ENCODE measurements around the gene ZNF385A.

The ZNF385A gene

DNA sequence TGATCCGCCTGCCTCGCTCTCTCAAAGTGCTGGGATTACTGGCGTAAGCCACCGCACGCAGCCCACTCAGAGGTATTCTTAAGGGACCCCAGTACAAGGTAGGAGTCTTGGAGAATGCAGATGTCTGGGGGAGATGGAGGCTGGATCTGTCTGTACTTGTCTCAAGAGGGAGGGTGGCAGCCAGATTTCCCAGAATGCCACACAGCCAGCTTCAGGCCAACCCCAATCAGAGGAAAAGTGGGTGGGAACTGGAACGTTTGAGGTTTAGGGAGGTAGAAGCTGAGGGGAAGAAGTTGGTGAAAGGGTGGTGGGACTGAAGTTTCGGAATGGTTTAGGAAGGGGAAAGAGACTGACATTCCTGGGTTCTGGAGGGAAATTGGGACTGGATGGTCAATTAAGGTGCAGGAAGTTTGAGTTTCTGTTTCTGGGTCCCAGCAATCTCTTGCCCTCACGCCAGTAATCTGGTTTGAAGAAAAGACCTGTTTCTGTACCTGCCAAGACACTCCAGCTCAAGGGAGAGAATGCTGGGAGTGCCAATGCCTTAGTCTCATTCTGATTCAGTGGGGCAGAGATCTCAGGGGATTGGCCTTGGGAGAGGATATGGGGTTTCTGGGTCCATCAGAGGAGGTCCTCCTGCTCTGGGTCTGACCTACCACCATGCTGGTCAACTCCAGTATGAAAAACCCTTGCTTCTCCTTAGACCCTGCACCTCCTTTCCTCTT lies 8.1 kb upstream of the ZNF385A start:
- no peak for DNase-seq

DNA sequence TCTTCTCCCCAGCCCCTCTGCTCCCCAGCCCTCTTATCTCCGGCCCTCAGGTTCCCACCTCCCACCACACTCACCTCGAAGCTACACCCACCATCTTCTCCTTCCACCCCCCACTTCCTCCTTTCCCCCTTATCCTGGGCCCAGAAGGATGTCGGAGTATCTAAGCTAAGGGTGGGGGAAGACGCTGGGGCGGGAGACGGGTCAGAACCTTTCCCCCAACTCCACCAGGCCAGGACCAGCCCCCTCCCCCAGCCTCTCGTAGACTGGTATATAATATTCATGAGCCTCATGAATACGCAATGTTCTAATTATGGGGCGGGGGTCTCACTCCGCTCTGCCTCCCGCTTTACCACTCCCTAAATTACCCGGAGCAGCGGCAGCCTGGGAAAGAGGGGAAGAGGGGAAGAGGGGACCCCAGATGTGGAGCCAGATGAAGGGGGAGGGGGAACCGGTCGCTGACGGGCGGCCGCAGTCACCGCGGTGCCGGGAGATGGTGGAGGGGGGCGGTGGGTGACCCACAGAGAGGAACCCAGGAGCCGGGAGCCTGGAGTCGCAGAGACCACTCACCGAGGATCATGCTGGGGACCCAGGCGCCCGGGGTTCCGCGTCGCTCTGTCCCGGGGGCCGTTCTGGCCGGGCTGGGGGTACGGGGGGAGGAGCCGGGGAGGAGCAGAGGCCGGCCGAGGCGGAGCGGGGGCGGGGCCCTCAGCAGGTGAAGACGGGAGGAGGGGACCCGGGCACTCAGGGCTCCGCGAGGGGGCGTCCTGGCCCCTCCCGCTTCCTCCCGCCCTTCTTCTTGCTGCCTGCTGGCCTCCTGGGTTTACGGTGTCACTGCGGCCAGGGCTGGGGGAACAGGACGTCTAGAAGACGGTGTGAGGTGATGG lies 6.4 kb upstream of the ZNF385A start:
- DNase-seq, result peak; percentile 70 to 79

DNA sequence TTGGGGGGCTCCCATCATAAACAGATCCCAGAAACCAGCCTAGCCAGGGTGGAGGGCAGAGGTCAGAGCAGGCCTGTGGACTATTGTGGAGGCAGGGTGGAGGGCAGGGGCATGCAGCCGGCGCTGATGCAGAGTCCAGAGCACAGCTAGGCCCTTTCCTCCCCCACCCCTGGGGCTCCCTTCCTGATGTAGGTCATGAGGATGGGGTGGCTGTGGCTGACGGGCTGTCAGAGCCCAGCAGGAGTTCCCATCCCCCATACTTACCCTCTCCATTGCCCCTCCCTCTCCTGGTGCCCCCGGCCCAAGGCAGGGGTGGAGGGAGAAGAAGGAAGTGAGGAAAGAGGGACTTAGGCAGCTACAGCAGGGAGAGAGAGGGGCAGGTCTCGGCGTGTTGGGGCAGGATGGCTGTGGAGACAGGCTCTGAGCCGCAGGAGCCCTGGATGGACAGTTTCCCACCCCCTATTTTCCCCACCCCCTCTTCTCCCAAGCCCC lies 5.7 kb upstream of the ZNF385A start:
- DNase-seq, result no peak

DNA sequence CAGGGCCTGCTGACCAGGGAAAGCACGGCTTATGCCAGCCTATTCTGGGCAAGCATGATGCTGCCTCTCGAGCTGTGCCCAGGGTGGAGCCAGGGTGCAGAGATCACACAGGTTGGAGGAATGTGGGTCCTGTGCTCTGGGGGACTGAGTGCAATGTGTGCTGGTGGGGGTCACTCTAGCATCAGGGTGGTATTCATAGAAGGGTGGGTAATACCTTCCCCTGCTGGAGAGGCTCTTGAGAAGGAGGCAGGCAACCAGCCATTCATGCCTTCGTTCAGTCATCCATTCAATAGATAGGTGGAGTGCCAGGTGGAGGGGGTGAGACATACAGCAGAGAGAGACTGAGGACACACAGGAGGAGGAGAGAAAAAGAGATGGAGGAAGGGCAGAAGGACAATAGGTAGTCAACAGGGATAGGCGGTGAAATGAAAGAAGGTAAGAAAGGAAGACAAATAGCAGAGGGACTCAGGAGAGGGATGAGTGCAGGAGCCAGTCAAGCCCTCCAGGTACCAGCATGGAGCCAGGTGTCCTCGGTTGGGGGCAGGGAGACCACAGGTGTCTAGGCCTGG lies 5.2 kb upstream of the ZNF385A start:
- no peak for DNase-seq

DNA sequence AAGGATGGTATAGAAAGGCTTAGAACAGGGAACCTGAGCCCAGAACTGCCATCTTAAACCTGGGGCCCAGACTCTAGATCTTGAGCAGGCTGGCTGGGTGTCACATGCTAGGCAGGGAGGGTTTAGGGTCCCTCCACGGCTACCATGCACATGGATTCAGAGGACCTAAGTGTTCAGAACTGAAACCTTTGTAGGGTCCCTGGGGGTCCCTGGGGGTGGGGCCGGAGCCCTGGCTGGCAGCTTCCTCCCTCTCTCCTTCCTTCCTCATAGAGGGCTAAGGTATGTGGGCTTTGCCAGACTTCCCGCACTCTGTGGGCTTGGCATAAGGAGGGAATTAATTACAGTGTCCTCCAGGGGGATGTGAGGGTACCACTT lies 4.6 kb upstream of the ZNF385A start:
- no peak for DNase-seq

DNA sequence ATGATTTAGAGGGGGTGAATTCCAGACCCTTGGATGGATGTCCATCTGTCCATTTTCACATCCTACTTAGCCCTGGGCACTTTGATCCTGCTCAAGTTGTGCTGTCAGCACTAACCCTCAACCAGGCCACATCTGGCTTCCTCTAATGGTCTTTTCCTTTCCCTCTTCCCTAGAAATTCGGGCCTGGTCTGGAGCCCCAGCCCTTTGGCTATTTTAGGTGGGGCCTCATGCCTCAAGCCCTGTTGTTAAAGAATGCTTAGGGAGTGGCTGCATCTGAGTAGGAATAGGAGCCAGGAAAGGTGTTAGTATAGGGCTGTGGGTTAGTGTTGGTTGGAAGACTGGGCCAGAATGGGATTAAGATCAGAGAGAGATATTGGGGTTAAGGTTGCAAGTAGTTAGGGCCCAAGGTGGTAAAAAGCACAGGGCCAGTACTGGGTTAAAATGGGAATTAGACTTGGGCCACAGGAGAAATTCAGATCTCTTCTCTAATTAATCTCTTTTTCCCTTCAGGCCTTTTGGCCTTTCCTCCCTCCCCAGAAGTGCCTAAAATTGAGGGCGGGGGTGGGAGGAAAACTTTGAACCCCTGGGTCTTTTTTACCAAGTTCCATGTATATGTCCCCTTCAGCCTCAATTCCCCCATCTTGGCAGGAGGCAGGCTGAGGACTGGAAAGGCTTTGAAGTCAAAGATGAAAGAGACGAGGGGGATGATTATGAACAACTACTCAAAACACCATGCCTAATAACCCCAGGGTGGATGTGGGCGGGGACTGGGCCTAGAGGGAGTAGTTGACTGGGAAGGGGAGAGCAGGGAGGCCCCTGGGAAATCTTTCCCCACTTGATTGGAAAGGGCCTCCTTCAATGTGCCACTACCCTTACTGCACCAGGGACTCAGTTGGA lies 4.0 kb upstream of the ZNF385A start:
- DNase-seq, result no peak

DNA sequence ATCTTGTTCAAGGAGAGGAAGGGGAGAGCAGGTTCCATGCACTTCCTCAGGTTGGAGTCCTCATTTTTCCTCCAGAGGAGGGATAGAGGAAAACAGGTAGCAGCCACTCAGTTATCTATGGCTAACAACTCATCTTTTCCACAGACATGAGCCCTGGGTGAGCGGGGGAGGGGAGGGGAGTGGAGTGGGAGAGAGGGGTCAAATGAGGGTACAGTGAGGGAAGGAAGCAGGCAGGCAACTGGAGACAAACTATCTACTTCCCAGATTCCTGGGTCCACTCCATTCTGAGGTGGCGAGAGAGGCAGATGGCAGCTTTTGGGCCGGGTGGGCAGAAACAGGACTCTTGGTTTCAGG lies 2.6 kb upstream of the ZNF385A start:
- no peak for DNase-seq

DNA sequence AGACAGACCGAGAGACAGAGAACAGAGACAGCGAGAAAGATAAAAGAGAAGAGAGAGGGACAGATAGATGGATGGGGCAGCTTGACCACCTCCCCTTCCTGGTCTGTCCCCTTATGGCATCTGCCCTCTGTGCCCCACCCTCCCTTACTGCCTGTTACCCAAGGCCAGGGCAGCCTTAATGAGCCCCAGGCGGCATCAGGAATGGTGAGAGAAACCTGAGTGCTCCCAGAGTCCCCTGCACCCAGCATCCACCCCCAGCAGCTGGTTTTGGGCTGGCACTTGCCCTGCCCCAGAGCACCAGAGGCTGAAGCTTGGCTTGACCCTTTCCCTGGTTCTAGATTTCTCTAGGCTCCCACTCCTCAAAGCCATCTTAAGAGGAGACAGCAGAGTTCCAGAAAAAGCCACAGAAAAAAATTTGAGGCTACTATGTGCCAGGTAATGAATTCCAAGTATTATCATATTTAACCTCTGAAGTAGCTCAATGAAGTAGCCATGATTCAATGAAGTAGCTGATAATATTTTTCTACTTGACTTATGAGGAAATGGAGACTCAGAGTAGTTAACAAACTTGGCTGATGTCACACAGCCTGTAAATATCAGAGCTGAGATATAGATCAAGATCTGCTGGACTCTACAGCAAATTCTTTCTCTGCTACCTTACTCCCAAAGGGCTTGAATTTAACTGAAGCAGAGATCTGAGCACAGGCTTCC lies 2.0 kb upstream of the ZNF385A start:
- DNase-seq, result no peak

DNA sequence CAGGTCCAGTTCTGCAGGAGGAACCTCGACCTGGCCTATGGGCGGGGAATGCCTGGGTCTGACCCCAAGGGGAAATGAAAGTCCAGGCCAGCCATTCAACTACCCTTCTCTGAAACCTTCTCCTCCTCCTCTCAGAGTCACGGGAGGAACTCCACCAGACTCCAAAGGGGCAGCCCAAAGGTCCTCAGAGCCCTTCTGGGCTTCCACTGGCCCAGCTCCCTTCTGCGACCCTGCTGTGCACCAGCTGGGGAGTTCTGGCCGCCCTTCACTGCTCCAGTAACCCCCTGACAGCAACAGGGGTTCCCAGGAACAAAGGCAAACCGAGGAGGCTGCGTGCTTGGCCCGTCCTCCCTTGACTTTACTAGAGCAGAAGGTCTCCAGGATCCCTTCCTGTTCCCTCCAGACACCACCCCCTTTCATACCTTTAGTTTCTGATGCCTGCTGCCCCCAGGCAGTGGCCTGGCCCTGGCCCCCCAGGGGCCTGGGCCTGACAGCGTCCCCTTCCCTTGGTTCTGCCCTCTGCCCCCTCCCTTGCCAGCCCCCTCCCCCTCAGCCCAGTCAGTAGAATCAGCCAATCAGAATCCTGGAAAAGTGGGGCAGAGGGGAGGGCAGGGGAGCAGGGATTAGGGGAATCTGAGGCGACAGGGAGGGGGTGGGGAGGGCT lies 850 bp upstream of the ZNF385A start:
- DNase-seq, result no peak

DNA sequence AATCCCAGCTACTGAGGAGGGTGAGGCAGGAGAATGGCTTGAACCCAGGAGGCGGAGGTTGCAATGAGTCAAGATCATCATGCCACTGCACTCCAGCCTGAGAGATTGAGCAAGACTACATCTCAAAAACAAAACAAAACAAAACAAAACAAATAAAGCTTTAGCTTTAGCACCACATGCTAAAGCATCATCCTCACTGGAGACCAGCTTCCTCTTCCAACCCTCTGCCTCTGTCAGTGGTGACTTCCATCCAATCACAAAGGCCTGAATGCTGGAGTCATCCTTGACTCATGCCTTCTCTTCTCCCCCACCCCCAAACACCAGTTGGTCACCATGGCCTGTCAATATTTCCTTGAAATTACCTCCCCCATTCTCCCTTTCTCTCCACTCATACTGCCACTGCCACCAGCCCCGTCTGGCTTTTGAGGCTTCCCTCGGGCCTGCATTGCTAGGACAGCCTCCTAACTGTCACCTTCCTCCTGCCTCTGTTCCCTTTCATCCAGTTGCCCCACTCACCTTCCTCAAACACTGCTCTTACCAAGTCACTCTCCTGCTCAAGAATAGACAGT lies 1.4 kb downstream of the ZNF385A start:
- peak; percentile 50 to 59 for DNase-seq

DNA sequence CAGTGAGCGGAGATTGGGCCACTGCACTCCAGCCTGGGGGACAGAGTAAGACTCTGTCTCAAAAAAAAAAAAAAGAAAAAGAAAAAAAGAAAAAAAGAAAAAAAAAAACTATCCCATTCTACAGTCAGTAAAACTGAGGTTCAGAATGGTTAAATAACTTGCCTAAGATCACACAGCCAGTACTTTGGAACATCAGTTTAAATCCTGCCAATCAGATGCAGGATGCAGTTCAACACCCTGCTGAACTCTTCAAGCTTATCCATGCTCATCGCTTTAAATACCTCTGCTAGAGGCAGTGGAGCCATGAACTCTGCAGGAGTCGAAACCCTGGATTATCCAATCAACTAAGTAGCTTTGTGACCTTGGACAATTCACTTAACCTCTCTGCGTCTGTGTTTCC lies 3.4 kb downstream of the ZNF385A start:
- DNase-seq, result no peak

DNA sequence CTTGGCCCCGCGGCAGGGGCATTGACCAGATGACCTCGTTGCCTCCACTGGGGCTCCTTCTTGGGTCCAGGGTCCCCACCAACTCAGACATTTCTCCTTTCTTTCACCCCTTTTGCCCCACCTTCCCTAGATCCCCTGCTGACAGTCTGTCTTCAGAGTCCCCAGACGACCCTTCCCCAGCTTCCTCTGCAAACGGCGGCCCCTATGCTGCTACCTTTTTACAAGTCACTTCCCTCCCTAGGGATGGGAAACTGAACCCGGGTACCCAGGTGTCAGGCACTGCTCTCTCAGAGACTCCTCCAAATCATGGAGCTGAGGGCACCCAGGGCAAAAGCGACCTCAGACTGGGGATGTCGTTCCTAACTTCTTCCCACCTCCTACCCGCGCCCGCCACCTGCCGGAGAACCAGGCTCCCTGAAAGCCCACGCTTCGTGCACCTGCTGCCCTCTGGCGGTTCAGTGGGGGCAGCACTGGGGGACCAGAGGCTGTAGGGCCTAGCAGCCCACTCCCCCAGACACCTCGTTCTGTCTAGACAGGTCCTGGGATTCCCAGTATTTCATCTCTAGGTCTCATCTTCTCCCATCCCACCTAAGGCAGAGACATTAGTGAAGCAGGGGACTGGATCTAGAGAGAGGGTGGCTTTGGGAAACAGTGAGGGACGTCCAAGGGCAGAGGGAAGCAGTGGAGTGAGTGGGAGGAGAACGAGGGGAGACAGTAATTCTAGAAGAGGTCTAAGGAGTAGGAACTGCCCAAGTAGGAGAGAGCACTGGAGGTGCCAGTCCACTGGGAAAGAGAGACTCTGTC lies 4.9 kb downstream of the ZNF385A start:
- DNase-seq, result peak; percentile 95 to 97

DNA sequence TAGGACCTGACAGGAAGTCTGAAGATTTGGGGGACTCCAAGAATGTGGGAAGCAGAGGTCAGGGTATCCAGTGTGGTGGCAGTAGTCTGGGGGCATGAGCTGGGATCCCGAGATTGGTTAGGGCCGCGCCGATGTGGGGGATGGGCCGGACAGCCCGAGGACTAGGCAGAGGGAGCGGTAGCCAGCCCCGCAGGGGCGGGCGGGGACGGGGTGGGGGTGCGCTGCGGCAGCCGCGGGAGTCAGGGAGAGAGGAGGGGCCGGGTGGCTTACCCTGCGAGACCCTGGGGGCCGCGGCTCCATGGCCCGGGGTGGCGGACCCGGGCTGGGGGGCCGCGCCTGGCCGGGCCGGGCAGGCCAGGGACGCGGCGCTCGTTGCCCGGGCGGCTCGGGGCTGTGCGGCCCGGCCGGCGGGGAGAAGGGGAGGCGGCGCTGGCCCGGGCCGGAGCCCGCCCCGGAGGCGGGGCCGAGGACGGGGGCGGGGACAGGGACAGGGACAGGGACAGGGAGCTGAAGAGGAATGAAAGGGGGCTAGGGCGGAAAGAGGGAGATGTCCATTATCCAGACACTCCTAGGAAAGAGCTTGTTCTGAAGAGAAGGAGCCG lies 5.6 kb downstream of the ZNF385A start:
- DNase-seq, result peak in 1 of 2 experiments; percentile 62

DNA sequence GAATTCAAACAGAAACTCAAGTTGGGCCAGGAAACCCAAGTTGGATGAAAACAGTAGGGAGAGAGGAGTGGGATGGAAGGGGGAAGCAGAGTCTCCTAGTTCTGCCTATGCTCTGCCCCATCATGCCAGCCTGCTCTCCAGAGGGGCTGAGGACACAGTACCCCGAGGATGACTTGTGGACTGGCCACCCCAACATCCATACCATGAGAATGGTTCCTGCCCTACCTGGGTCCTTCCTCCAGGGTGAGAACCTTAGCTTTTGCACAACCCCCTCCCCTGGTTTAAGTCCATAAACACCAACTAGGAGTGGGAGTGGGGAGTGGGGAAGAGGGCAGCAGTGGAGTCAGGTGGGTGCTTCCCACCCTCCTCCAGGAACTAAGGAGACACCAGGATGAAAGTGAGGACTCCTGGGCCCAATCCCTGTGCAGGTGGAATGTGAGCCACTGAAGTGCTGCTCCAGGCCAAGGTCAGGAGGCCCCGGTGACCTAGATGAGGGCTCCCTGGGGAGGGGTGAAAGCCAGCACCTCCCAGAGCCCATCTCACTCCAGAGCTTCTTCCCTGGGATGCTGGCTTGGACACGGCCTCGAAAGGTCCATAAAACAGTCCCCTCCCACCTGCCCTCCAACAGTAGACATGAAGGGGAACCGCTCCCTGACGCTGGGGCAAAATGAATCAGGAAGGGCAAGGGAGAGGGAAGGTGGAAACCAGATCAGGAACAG lies 6.6 kb downstream of the ZNF385A start:
- DNase-seq, result no peak

DNA sequence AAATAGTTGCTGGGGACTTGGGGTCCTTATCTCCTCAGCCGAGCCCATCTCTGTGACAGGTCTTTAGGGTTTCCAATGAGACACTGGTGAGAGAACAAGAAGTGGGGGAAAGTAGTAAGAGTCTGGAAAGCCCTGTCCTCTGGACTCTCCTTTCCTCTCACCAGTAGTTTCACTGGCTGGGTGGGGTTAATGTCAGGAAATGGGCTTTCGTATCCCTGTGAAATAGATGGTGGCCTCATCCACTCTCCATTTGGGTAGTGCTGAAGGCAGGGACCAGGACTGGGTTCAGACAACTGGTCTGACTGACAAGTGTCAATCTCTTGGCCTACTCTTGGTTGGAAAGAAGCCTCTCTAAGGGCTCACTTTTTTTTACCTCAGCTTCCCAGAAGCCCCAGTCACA lies 7.5 kb downstream of the ZNF385A start:
- DNase-seq, result no peak

DNA sequence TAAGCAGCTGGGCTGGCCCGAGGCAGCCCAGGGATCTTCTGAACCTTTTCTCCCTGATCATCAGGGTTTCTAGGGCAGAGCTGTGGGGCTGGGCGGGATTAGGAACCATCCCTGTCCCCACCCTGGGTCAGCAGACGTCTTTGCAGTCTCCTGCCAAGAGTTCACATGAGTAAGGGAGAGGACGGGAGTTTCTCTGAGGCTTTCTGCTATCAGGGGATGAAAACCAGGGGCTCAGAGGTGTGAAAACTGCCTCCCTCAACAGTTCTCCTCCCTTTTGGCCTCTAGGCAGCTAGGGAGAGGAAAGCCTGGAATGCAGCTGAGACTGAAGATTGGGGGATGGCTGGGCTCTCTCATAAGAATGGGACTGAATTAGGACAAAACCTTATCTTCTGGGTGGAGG lies 7.9 kb downstream of the ZNF385A start:
- DNase-seq, result no peak

DNA sequence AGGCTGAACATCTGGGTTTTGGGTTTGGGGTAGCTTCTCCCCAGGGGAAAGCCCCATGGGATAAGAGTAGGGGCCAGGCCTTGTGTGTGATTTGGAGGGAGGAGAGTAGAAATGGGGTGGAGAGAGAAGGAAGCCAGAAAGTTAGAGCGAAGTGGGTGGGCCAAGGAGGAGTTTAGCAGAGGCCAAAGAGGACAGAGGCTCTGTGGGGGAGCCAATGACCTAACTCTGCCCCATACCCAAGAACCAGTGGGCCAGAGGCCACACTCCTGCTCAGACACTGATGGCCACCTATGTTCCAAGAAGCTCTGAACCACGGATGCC lies 9.3 kb downstream of the ZNF385A start:
- no peak for DNase-seq

DNA sequence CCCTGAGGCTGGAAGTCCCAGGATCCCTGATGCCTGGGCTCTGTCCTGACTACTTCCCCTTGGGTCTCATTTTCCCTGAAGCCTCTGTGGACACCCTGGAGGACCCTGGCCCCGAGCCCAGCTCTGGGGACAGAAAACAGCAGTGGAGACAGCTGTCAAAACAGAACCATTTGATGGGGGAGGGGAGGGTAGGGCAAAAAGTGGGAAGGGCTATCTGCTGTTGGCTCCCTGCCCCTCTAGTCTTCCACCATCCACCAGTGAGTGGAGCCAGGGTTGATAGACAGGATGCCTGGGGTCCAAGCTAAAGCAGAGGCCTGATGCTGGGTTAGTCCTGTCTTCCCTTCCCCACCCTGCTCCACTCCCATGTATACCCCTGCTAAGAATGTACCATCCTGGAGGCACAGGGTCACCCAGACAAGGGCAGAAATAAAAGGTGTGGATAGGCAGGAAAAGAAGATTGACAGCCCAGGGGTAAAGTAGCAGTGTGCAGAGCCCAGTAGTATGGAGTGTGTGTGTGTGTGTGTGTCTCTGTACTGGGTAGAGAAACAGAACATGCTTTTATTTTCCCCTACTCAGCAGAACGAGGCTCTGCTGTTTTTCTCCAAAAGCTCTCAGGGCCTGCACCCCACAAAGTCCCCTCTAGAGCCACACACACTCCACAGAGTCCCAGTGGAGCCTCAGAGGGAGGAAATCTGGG lies 9.8 kb downstream of the ZNF385A start:
- no peak for DNase-seq
